PC-9 (cell line): ENCODE data around the gene ENO1.

Experiments
- EZH2 ChIP-seq: fragments of 200-600 bp; sonication (generic); IDR thresholded peaks from 2 replicates; pipeline ENCODE4 v1.8.0; 2017; ENCODE audit warnings: antibody characterized with exemption, low read depth
- TF ChIP-seq, protein P1 (sequence below): fragments of 200-600 bp; sonication (generic); conservative IDR thresholded peaks from 2 replicates; pipeline ENCODE4 v1.6.1; 2017; ENCODE audit warnings: mixed run types, antibody characterized with exemption, mild to moderate bottlenecking, moderate library complexity

DNA sequence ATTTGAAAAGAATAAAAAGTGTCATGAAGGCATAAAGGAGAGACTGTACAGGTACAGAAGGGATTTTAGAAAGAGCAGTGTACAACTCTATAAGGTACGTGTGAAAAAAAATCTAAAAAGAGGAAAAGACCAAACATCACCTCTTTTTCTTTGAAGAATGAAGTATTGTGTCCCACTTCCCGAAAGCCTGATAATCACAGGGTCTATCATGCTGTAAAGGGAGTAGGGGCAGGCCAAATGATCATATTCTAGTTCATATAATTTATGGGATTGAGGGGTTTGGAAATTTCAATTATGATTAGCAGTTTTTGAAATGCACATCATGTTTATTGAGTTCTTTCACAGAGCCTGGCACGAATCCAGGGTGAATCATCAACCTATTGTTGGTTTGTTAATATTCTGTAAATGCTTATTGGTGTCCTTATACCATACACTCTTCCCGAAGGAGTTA is 60.1 kb downstream of the ENO1 start:
- TF ChIP-seq, protein P1, sequence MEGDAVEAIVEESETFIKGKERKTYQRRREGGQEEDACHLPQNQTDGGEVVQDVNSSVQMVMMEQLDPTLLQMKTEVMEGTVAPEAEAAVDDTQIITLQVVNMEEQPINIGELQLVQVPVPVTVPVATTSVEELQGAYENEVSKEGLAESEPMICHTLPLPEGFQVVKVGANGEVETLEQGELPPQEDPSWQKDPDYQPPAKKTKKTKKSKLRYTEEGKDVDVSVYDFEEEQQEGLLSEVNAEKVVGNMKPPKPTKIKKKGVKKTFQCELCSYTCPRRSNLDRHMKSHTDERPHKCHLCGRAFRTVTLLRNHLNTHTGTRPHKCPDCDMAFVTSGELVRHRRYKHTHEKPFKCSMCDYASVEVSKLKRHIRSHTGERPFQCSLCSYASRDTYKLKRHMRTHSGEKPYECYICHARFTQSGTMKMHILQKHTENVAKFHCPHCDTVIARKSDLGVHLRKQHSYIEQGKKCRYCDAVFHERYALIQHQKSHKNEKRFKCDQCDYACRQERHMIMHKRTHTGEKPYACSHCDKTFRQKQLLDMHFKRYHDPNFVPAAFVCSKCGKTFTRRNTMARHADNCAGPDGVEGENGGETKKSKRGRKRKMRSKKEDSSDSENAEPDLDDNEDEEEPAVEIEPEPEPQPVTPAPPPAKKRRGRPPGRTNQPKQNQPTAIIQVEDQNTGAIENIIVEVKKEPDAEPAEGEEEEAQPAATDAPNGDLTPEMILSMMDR: no peak
- TF ChIP-seq EZH2: no peak
